HepG2 (cell line): ENCODE data around the gene KLF13. TPM values are rescaled to one million over a fixed set of nuclear protein-coding genes. Genes with fewer than 3 reads are reported as not detected.

Experiments
- ATAC-seq: fragments of 200-7000 bp; cut with Tn5 transposase; 3 replicates; pipeline ENCODE4 v1.9.1; 2020; ENCODE audit warnings: mild to moderate bottlenecking, moderate library complexity
- BruUV-seq: library from RNA; stranded (reverse); fragments of 400-500 nt; replicated peaks from 2 replicates; lab custom pipeline; 2021; lab: Mats Ljungman, UMichigan
- CTCF ChIA-PET: fragments of 300-600 bp; formaldehyde crosslinking; extraction: SDS; loops from one replicate; lab custom pipeline; 2021; ENCODE audit warnings: low total read pairs, inconsistent platforms, low intra/inter-chr PET ratio; lab: Yijun Ruan, JAX
- POLR2A ChIA-PET: fragments of 350-600 bp; sonication (Branson Sonifier 250); formaldehyde crosslinking; loops from one replicate; lab custom pipeline; 2020; ENCODE audit warnings: antibody characterized with exemption, inconsistent platforms; lab: Yijun Ruan, JAX
- DNase-seq: peaks from one replicate; pipeline ENCODE4 v3.0.0-alpha.2; 2015; ENCODE audit warnings: low spot score
- FAIRE-seq: peaks from 3 replicates; lab custom pipeline; 2011; peaks lifted over from hg19 to GRCh38; lab: Jason Lieb, UNC
- H2AFZ ChIP-seq: one replicate; pipeline ENCODE4 v1.6.1; 2011; ENCODE audit warnings: low read length, inconsistent platforms
- H3K27ac ChIP-seq: fragments of 300-600 bp; 3 replicates; pipeline ENCODE4 v1.8.0; 2011; ENCODE audit warnings: mixed run types, mild to moderate bottlenecking, mixed read lengths, low read length, inconsistent platforms; ENCODE audit not compliant: insufficient read depth; ENCODE audit errors: extremely low read length
- H3K27me3 ChIP-seq, 2 experiments: fragments of 200-600 bp in 1 of 2; 2 replicates in 1 of 2; 3 replicates in 1 of 2; pipeline versions ENCODE4 v1.6.0 to v1.8.0; 2011; ENCODE audit warnings: low read length in 2 of 2, mild to moderate bottlenecking in 2 of 2, moderate library complexity in 2 of 2, inconsistent platforms in 1 of 2; ENCODE audit not compliant: insufficient read depth in 2 of 2, control insufficient read depth in 1 of 2
- H3K36me3 ChIP-seq, 2 experiments: fragments of 200-600 bp in 1 of 2; replicated peaks in 1 of 2; 2 replicates in 1 of 2; 3 replicates in 1 of 2; pipeline versions ENCODE4 v1.5.1 to v1.8.0; 2011; ENCODE audit warnings: low read length in 2 of 2, inconsistent platforms in 1 of 2; ENCODE audit not compliant: insufficient read depth in 2 of 2, control insufficient read depth in 1 of 2
- H3K4me1 ChIP-seq: 2 replicates; pipeline ENCODE4 v1.5.1; 2012; ENCODE audit warnings: low read length, inconsistent platforms; ENCODE audit not compliant: insufficient read depth
- H3K4me2 ChIP-seq: 2 replicates; pipeline ENCODE4 v1.6.0; 2011; ENCODE audit warnings: low read depth, low read length, inconsistent platforms
- H3K4me3 ChIP-seq, 3 experiments: fragments of 200-600 bp in 1 of 3; sonication (generic), shearing (Covaris generic) in 1 of 3; replicated peaks in 1 of 3; 2 replicates each; pipeline ENCODE4 v1.5.1; 2011 to 2016; ENCODE audit warnings: low read length in 3 of 3, inconsistent platforms in 2 of 3, low read depth in 2 of 3, mild to moderate bottlenecking in 2 of 3, control low read depth in 1 of 3, mixed read lengths in 1 of 3; ENCODE audit not compliant: insufficient read depth in 1 of 3
- H3K79me2 ChIP-seq: one replicate; pipeline ENCODE4 v1.6.1; 2011; ENCODE audit warnings: low read length, inconsistent platforms; ENCODE audit not compliant: insufficient read depth
- H3K9ac ChIP-seq: 2 replicates; pipeline ENCODE4 v1.6.0; 2011; ENCODE audit warnings: mild to moderate bottlenecking, low read depth, low read length, inconsistent platforms; ENCODE audit not compliant: insufficient read depth
- H3K9me3 ChIP-seq: 2 replicates; pipeline ENCODE4 v1.5.1; 2012; ENCODE audit warnings: mild to moderate bottlenecking, low read length
- H4K20me1 ChIP-seq: 2 replicates; pipeline ENCODE4 v1.6.0; 2011; ENCODE audit warnings: inconsistent platforms, mild to moderate bottlenecking, low read length, moderate library complexity; ENCODE audit not compliant: insufficient read depth
- CENPBD1 ChIP-seq: sonication (generic); formaldehyde crosslinking; IDR thresholded peaks from 2 replicates; pipeline ENCODE4 v1.8.0; 2022; ENCODE audit warnings: missing genetic modification reagents, low read depth, mild to moderate bottlenecking, borderline replicate concordance
- HOXA7 ChIP-seq: sonication (generic); formaldehyde crosslinking; IDR thresholded peaks from 2 replicates; pipeline ENCODE4 v1.8.1; 2022; ENCODE audit warnings: mild to moderate bottlenecking, missing genetic modification reagents, moderate library complexity
- NFE2 ChIP-seq: sonication (generic); formaldehyde crosslinking; IDR thresholded peaks from 2 replicates; pipeline ENCODE4 v1.4.0; 2020; ENCODE audit warnings: missing genetic modification reagents
- PBX3 ChIP-seq: sonication (generic); formaldehyde crosslinking; IDR thresholded peaks from 2 replicates; pipeline ENCODE4 v1.8.1; 2023; ENCODE audit warnings: missing genetic modification reagents, inconsistent platforms, borderline replicate concordance
- ZBTB33 ChIP-seq: sonication (generic); formaldehyde crosslinking; IDR thresholded peaks from 2 replicates; pipeline ENCODE4 v1.4.0; 2020; ENCODE audit warnings: missing genetic modification reagents
- ZNF513 ChIP-seq: sonication (generic); formaldehyde crosslinking; conservative IDR thresholded peaks from 2 replicates; pipeline ENCODE4 v1.5.0; 2020; ENCODE audit warnings: missing genetic modification reagents
- WGBS: methylation state at CpG from one replicate; pipeline ENCODE4 v1.1.6; 2017; ENCODE audit warnings: low lambda C conversion rate; 5-methylcytosine and 5-hydroxymethylcytosine counted together
- in situ Hi-C: cut with HindIII; loops from 2 replicates; pipeline ENCODE4 v1.10.0; 2017; ENCODE audit warnings: low pct_unique_long_range_greater_than_20kb; ENCODE audit not compliant: extremely low pct_ligation_motif_present
- intact Hi-C: fragments of 100-400 bp; cut with micrococcal nuclease; formaldehyde crosslinking; loops from one replicate; pipeline ENCODE4 v1.10.0; 2022; ENCODE audit not compliant: unreplicated experiment
- polyA plus RNA-seq, 8 experiments: library from polyadenylated mRNA; depleted of rRNA in 3 of 8; stranded (reverse) in 7 of 8; unstranded in 1 of 8; fragments of >200 nt; fragmentation: Illumina TruSeq in 4 of 8; extraction: Trizol in 4 of 8; gene quantifications; 2 replicates each; pipeline versions ENCODE4 v1.2.1 to v1.2.3, GENCODE V29; 2011 to 2016; ENCODE audit warnings: low read depth in 4 of 8, missing spikeins in 1 of 8, mixed read lengths in 1 of 8; ENCODE audit not compliant: insufficient read depth in 1 of 8
- total RNA-seq, 5 experiments: library from RNA; depleted of rRNA; stranded (reverse); fragments of >200 nt; fragmentation: Illumina TruSeq; extraction: Trizol; gene quantifications; 2 replicates each; pipeline ENCODE4 v1.2.3, GENCODE V29; 2016; ENCODE audit warnings: low read depth in 1 of 5

Gene KLF13
- total and polyA plus RNA-seq, 2 of the 13 experiments (the other 11 are each of a cell fraction or from before 2014, with no cell fraction given): 16.8 to 25.1 TPM

- TF ChIP-seq HOXA7 (CRISPR knock-in tag) (no peak), CENPBD1 (CRISPR knock-in tag) (no peak), NFE2 (CRISPR knock-in tag) (no peak), PBX3 (CRISPR knock-in tag) (no peak)
These were observed 75.4 kb downstream of the KLF13 start (continued) for GRCh38 chr15:31402003-31402402.

- H3K36me3 ChIP-seq: no peaks in the 10 kb centered on the region
- H3K27me3 ChIP-seq: peaks cover 1 to 53% of the 10 kb centered on the region in 2 experiments; a peak in 3 of 5 replicates
- no peaks in the 10 kb centered on the region for H4K20me1 ChIP-seq
- H3K4me3 ChIP-seq: no peak overlapping the region
- no peak overlapping the region for H3K27ac ChIP-seq
- no peak for TF ChIP-seq ZNF513
- TF ChIP-seq ZBTB33 (CRISPR knock-in tag): peak; percentile 24; the same call in 1 of the 2 replicates
- ATAC-seq: peak; percentile 42
- H3K9ac ChIP-seq: no peak overlapping the region
- H3K4me1 ChIP-seq: peaks cover 57% of the 10 kb centered on the region
- ChIA-PET CTCF (no interaction called here), POLR2A (no interaction called here)
- H3K79me2 ChIP-seq: no peaks in the 10 kb centered on the region
- in situ Hi-C loops (no loop called here), intact Hi-C loops (no loop called here)
- H3K9me3 ChIP-seq: no peaks in the 10 kb centered on the region
- no peak for DNase-seq
- WGBS: 19% methylated on average over 7 of the region's 13 CpGs
- H3K4me2 ChIP-seq: no peak overlapping the region
- no TSS peak for BruUV-seq
- H2AFZ ChIP-seq: no peak overlapping the region
- no peak for FAIRE-seq
These were observed 75.9 kb downstream of the KLF13 start for GRCh38 chr15:31402511-31403056.
